ENCODE results near the gene UMODL1.

DNA sequence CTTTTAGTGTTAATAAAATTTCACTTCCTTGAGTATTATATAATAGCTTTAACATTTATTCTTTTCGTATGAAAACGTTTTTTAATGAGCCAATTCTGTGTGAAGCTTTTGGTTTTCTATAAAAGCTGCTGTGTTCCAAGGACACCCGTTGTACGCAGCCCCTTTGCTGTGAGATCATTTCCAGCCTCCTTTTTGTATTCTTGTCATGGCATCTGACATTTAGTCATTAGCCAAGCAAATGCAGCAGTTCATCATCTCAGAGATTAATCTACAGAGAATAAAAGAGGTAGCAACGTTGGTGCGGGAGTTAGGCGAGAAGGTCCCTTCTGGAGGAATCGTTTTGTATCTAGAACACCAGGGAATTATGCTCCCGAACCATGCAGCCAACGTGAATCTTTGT is 1.3 kb upstream of the UMODL1 start:
- TF ChIP-seq POLR2A (IDR thresholded peaks at IDR 0.05; ENCODE audit: low read depth, low read length) (no peak), POLR2AphosphoS5 (IDR thresholded peaks at IDR 0.05; ENCODE audit: low read depth, low read length) (no peak), TAF1 (IDR thresholded peaks at IDR 0.05; ENCODE audit: borderline replicate concordance, low read depth, low read length) (no peak)

All from GM12892 (cell line).